NCI-H1417 (cell line): ENCODE results near the gene ACO1.

Experiments used
- DNase-seq, 3 experiments: peaks; one replicate each; lab custom pipeline; 2025; lab: John Stamatoyannopoulos, UW

ACO1 gene

GRCh38 chr9:32487981-32488380, 103.5 kb downstream of the ACO1 start:
- no peak for DNase-seq

- DNase-seq, result no peak
Observed at GRCh38 chr9:32490601-32491000, 106.2 kb downstream of the ACO1 start.

- no peak for DNase-seq
Observed at GRCh38 chr9:32497921-32498320, 113.5 kb downstream of the ACO1 start.

GRCh38 chr9:32500768-32501167, 116.3 kb downstream of the ACO1 start:
- no peak for DNase-seq

- DNase-seq, result no peak
Observed at GRCh38 chr9:32501868-32502267, 117.4 kb downstream of the ACO1 start.

GRCh38 chr9:32502464-32502863, 118.0 kb downstream of the ACO1 start:
- DNase-seq, result no peak

- DNase-seq, result no peak
Observed at GRCh38 chr9:32503008-32503407, 118.6 kb downstream of the ACO1 start.
